ENCODE measurements around the gene EVC.
"Not testable (repeated sequence)": the region's sequence is repeated elsewhere in the genome, so short reads cannot be mapped to it uniquely, and the experiment has no call there.

EVC gene

DNA sequence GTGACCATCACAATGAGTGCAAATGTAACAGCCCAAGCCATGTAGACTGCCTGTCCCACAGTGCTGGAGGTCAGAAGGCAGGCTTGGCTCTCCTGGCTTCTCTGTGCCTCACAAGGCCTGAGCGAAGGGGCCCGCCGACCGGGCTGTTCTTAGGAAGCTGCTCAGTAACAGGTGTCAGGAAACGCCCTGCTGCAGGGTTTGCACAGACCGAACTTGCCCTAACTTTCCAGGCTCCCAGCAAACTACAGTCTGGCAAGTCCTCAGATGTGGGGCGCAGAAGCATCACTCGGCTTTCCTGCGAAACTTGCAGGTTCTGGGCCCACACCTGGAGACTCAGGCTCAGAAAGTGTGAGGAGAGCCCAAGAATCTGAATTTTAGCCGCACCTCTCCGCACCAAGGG, 94.3 kb downstream of the EVC start:
- no peaks in the 10 kb centered on the region for H3K27me3 Mint-ChIP-seq
- H3K9me3 Mint-ChIP-seq = no peaks in the 10 kb centered on the region
- no peak for DNase-seq (ENCODE audit: low spot score in 2 of 2)
- no peak for ATAC-seq (ENCODE audit: low read depth)
- no peak overlapping the region for H3K27ac Mint-ChIP-seq
- H3K4me3 Mint-ChIP-seq = no peak overlapping the region
- no peaks in the 10 kb centered on the region for H3K4me1 Mint-ChIP-seq
- no peaks in the 10 kb centered on the region for H3K36me3 Mint-ChIP-seq

DNA sequence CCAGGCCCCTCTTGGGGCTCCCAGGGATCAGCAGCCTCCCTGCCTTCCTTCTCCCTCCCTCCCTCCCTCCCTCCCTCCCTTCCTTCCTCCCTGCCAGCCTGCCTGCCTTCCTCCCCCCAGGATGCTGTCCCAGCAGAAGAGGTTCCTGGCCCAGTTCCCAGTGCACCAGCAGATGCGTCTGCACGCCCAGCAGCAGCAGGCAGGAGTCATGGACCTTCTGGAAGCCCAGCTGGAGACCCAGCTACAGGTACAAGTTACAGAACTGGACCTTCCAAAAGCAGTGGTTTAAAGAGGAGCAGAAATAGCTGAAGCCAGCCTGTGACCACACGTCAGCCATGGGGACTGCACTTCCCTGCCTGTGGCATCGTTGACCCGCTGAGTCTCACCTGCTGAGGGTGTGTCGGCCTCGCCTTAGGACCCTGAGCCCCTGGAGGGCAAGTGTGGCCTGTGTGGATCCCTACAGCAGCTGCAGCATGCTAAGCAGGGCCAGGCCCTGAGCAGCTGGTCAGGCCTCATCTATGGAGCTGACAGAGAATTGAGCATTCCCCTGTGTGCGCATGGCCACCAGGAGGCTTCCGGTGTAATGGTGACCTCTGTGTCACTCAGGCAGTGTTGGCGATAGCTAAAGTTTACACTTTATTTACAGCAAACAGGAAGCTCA, 97.2 kb downstream of the EVC start:
- ATAC-seq (ENCODE audit: low read depth) (no peak), DNase-seq (ENCODE audit: low spot score in 2 of 2) (no peak)
- Mint-ChIP-seq H3K4me1 (no peaks in the 10 kb centered on the region), H3K27me3 (no peaks in the 10 kb centered on the region), H3K27ac (no peak overlapping the region), H3K36me3 (no peaks in the 10 kb centered on the region), H3K9me3 (peaks cover 3% of the 10 kb centered on the region), H3K4me3 (no peak overlapping the region)

DNA sequence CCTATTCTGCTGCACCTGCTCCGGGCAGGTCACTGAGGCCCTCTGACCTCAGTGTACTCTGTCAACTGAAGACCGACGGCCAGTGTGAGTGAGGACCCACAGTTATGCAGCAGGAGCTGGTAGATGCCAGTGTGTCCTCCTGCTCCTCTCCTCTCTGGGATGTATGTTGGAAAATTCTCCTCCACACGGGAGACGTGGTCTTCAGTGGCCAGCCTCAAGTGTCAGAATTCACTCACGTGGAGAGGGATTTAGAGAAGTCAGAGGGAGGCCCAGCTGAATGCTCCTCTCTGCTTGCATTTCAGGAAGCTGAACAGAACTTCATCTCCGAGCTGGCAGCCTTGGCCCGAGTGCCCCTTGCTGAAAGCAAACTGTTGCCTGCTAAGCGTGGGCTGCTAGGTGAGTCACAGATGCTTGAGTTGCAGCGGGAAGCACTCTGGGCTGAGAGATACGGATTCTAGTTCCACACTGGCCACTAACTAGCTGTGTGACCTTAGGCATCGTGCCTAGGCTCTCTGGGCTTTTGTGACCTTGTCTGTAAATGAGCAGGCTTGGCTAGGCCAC, 98.3 kb downstream of the EVC start:
- ATAC-seq (ENCODE audit: low read depth) (no peak), DNase-seq (ENCODE audit: low spot score in 2 of 2) (no peak)
- Mint-ChIP-seq H3K4me3 (no peak overlapping the region), H3K9me3 (peaks cover 3% of the 10 kb centered on the region), H3K27ac (no peak overlapping the region), H3K4me1 (no peaks in the 10 kb centered on the region), H3K36me3 (no peaks in the 10 kb centered on the region), H3K27me3 (peaks cover 2% of the 10 kb centered on the region)

DNA sequence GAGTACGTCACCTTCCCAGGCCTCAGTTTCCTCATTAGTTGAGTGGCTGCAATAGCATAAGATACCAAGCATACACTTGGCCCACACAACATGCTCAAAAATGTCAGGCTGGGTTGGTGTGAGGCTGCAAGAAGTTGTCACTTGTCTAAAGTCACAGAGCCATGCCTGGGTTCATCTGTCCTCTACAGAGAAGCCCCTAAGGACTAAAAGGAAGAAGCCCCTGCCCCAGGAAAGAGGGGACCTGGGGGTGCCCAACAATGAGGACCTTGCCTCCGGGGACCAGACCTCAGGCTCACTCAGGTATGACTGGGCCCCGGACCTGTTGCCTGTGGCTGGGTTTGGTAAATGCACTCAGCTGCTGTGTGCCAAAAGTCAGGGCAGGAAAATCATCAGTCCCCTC, 99.2 kb downstream of the EVC start:
- no peaks in the 10 kb centered on the region for H3K36me3 Mint-ChIP-seq

DNA sequence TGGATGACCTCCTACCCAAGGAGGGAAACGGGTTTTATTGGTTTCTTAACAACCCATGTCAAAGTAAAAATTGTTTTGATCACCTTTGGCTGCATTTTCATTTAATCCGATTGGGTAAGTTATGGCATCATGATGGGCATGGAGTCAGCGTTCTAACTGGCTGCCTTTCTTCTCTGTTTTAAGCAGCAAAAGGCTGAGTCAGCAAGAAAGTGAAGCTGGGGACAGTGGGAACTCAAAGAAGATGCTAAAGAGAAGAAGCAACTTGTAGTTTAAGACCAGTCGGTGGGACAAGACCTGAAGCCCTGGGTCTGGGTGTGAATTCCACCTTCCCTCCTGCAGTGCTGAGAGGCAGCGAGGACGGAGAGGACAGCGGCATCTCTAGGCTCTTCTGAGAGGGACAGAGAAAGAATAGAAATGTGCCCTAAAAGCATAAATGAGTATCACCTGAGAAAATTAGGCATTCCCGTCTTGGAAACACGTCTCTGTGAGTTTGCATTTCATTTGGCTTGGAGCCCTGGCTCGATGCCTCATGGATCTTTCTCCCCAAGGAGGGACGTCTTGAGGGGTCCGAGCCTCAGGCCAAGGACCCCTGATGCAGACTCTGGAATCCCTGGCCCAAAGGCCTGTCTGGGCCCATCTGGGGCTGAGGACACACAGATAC, 99.9 kb downstream of the EVC start:
- DNase-seq (ENCODE audit: low spot score in 2 of 2) = no peak
- H3K4me1 Mint-ChIP-seq = no peaks in the 10 kb centered on the region

More for the DNA sequence above, 99.2 kb downstream of the EVC start:
- Mint-ChIP-seq H3K4me3 (no peak overlapping the region), H3K27me3 (peaks cover 5% of the 10 kb centered on the region), H3K4me1 (no peaks in the 10 kb centered on the region), H3K9me3 (peaks cover 3% of the 10 kb centered on the region), H3K27ac (no peak overlapping the region)
- DNase-seq (ENCODE audit: low spot score in 2 of 2) (no peak), ATAC-seq (ENCODE audit: low read depth) (no peak)

DNA sequence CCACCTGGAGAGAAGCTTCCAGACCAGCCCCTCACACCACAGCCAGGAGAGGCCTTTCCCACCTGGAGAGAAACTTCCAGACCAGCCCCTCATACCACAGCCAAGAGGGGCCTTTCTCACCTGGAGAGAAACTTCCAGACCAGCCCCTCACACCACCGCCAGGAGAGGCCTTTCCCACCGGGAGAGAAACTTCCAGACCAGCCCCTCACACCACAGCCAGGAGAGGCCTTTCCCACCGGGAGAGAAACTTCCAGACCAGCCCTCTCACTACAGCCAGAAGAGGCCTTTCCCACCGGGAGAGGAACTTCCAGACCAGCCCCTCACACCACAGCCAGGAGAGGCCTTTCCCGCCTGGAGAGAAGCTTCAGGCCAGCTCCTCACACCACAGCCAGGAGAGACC, 101.1 kb downstream of the EVC start:
- H3K27me3 Mint-ChIP-seq; H3K4me1 Mint-ChIP-seq; ATAC-seq (ENCODE audit: low read depth); DNase-seq (ENCODE audit: low spot score in 2 of 2); H3K9me3 Mint-ChIP-seq; H3K36me3 Mint-ChIP-seq; H3K4me3 Mint-ChIP-seq; H3K27ac Mint-ChIP-seq: not testable (repeated sequence)

More for the DNA sequence above, 99.9 kb downstream of the EVC start:
- peaks cover 6% of the 10 kb centered on the region for H3K27me3 Mint-ChIP-seq
- no peak for ATAC-seq (ENCODE audit: low read depth)
- H3K4me3 Mint-ChIP-seq = no peak overlapping the region
- H3K27ac Mint-ChIP-seq = no peak overlapping the region
- no peaks in the 10 kb centered on the region for H3K36me3 Mint-ChIP-seq
- peaks cover 3% of the 10 kb centered on the region for H3K9me3 Mint-ChIP-seq

DNA sequence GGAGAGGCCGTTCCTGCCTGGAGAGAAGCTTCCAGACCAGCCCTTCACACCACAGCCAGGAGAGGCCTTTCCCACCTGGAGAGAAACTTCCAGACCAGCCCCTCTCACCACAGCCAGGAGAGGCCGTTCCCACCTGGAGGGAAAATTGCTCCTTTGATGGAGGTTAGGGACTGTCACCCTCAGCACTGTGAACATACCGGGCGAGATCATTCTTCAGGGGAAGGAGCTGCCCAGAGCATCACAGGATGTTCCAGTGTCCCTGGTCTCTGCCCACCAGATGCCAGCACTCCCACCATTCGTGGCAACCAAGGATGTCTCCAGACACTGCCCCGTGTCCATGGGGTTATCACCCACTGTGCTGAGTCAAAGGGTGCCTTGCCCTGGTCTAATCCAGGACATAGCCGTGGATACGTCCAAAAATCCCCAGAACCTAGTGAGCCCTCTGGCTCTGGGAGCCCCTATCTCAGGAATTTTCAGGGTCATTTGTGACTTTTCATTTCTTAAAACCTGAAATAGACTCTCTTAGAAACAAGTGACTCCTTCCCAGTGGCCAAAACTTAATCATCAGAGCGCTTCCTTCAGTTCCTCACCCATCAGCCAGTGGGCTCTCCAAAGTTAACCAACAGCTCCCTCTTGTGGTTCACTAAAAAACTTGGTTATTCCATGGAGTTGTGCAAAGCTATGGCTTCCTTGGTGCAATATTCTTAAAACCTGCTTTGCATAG, 101.7 kb downstream of the EVC start:
- peak; percentile 43 for ATAC-seq (ENCODE audit: low read depth)
- peak in 1 of 2 donors; percentile 28 for DNase-seq (ENCODE audit: low spot score in 2 of 2)

DNA sequence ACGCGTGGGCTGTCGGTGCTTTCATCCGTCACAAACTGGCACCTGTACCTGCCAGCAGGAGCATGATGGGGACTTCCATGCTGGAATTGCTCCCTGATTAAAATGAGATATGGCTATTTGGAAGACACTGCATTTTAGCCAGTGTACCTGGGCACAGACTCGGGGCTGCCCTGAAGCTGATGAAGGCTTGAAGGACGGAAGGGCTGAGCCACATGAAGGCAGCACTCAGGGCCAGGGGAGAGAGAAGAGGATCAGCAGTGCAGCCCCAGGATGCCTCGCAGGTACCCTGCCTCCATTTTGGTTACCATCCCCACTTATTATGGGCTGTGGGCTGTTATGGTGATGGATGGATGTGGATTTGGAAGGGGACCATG, 102.9 kb downstream of the EVC start:
- no peak for DNase-seq (ENCODE audit: low spot score in 2 of 2)
- no peak for ATAC-seq (ENCODE audit: low read depth)
- H3K27ac Mint-ChIP-seq = no peak overlapping the region
- no peak overlapping the region for H3K4me3 Mint-ChIP-seq
- H3K27me3 Mint-ChIP-seq = peaks cover 9% of the 10 kb centered on the region
- H3K9me3 Mint-ChIP-seq = peaks cover 3% of the 10 kb centered on the region
- no peaks in the 10 kb centered on the region for H3K4me1 Mint-ChIP-seq
- H3K36me3 Mint-ChIP-seq = no peaks in the 10 kb centered on the region

More for the DNA sequence above, 101.7 kb downstream of the EVC start:
- no peaks in the 10 kb centered on the region for H3K4me1 Mint-ChIP-seq
- peaks cover 3% of the 10 kb centered on the region for H3K9me3 Mint-ChIP-seq
- H3K4me3 Mint-ChIP-seq = no peak overlapping the region
- no peaks in the 10 kb centered on the region for H3K36me3 Mint-ChIP-seq
- H3K27me3 Mint-ChIP-seq = peaks cover 9% of the 10 kb centered on the region
- no peak overlapping the region for H3K27ac Mint-ChIP-seq

DNA sequence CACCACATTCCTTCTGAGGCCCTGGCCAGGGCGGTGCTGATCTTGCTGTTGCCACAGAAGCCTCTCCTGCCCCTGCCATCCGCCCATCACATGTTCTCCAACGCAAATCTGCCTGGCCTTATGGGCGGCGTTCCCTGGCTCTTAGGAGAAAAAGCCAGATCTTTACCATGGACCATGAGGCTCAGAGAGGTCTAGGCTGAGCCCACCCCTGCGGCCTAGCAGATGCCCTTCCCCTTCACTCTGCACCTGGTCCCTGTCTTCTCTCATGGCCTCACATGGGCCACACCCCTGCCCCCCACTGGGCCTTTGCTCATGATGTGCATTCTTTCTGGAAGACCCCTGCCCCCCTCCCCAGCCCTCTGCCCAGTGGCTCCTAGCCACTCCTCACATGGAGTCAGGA, 103.4 kb downstream of the EVC start:
- no peaks in the 10 kb centered on the region for H3K36me3 Mint-ChIP-seq
- H3K4me3 Mint-ChIP-seq = no peak overlapping the region
- H3K27me3 Mint-ChIP-seq = peaks cover 9% of the 10 kb centered on the region
- ATAC-seq (ENCODE audit: low read depth) (no peak), DNase-seq (ENCODE audit: low spot score in 2 of 2) (no peak)
- H3K4me1 Mint-ChIP-seq = no peaks in the 10 kb centered on the region
- H3K27ac Mint-ChIP-seq = no peak overlapping the region
- H3K9me3 Mint-ChIP-seq = peaks cover 3% of the 10 kb centered on the region

DNA sequence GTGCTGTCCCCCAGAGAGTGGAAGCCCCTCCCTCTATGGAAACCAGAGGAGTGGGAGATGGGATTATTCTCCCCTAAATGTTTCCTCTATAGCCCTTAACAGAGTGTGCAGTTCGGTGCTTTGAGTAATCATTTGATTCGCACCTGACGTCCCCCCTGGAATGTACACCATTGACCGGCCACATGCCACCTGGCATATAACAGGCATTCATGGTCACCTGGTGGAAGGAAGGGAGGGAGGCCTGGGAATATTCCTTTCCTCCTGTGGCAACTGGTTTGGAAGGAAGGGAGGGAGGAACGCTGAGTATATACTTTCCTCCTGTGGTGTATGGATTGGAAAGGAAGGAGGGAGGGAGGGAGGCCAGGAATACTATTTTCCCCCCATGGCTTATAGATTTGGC, 104.6 kb downstream of the EVC start:
- ATAC-seq (ENCODE audit: low read depth) (no peak), DNase-seq (ENCODE audit: low spot score in 2 of 2) (no peak)
- no peak overlapping the region for H3K4me3 Mint-ChIP-seq
- no peaks in the 10 kb centered on the region for H3K4me1 Mint-ChIP-seq
- H3K9me3 Mint-ChIP-seq = peaks cover 3% of the 10 kb centered on the region
- H3K36me3 Mint-ChIP-seq = no peaks in the 10 kb centered on the region
- H3K27ac Mint-ChIP-seq = no peak overlapping the region
- peaks cover 9% of the 10 kb centered on the region for H3K27me3 Mint-ChIP-seq

DNA sequence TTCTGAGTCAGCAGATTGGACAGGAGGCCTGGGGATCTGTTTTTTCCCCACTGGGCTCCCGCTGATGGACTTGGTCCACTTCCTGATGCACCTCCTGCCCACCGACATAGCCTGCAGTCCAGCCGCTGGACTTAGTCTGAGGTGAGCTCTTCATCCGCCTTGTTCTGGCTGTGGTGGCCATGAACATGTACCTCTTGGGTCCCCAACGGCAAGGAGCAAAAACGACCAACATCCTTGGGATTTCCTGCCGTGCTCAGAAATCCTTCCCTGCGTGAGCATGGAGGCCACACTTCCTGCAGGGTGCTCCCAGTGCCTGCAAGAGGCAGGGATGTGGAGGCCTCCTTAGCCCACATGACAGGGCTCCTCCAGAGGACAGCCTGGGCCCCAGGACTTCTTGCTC, 105.1 kb downstream of the EVC start:
- H3K9me3 Mint-ChIP-seq = no peaks in the 10 kb centered on the region

DNA sequence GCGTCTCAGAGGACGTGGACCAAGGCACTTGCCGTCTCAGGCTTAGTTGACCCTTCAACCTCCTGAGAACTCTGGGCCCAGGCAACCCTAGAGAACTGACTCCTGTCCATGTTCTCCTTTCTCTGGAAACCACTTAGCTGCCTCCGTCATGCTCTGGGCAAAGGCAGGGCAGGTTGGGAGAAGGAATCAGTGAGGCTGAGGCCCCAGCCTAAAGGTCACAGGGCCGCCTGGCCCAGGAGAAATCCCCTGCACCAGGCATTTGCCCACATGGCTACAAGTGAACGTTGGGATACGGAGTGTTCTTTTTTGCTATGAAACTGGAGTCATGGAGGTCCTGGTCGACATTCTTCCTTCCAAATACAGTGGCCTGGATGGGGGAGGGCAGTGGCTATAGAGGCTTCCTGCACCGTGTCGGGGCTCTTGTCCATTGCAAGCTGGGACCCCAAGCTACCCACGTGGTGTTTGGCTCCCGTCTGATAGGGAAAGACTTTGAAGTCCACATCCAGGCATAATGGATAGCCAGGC, 105.9 kb downstream of the EVC start:
- no peak for DNase-seq (ENCODE audit: low spot score in 2 of 2)
- peaks cover 9% of the 10 kb centered on the region for H3K27me3 Mint-ChIP-seq
- H3K36me3 Mint-ChIP-seq = no peaks in the 10 kb centered on the region

More for the DNA sequence above, 105.1 kb downstream of the EVC start:
- no peak for ATAC-seq (ENCODE audit: low read depth)
- Mint-ChIP-seq H3K4me1 (no peaks in the 10 kb centered on the region), H3K27me3 (peaks cover 9% of the 10 kb centered on the region), H3K36me3 (no peaks in the 10 kb centered on the region), H3K4me3 (no peak overlapping the region), H3K27ac (no peak overlapping the region)
- no peak for DNase-seq (ENCODE audit: low spot score in 2 of 2)

DNA sequence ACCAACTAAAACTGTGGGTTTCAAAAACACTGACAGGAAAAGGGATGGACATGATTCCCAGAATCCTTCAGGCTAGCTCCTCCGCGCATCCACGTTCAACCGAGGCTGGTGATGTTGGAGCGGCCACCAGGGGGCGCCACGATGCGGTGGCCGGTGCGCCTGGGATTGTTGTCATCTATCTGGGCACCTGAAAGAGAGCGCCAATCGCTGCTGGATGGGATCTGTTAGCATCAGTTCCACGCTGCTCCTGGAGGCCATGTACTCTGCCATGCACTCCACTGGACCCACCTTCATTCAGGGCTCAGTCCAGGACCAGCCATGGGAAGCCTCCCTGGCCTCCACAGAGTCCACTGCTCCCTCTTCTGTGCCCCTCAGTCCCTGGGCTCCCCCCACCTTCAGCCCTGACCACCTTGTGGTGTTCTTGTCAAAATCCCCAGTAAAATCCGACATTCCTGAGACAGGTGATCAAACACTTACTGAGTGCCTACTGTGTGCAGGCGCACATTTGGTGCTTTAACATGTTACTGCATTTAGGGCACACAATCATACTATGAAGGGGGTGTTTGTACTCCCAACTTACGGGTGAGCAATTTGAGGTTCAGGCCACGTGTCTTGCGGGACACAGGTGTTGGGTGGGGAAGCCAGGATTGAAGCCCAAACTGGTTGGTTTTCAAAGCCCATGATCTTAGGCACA, 110.8 kb downstream of the EVC start:
- H3K4me3 Mint-ChIP-seq = no peak overlapping the region
- H3K27ac Mint-ChIP-seq = no peak overlapping the region
- no peak for DNase-seq (ENCODE audit: low spot score in 2 of 2)
- no peaks in the 10 kb centered on the region for H3K4me1 Mint-ChIP-seq
- H3K27me3 Mint-ChIP-seq = peaks cover 2% of the 10 kb centered on the region
- no peak for ATAC-seq (ENCODE audit: low read depth)
- H3K36me3 Mint-ChIP-seq = no peaks in the 10 kb centered on the region
- H3K9me3 Mint-ChIP-seq = no peaks in the 10 kb centered on the region

More for the DNA sequence above, 105.9 kb downstream of the EVC start:
- no peak for ATAC-seq (ENCODE audit: low read depth)
- Mint-ChIP-seq H3K4me3 (no peak overlapping the region), H3K4me1 (no peaks in the 10 kb centered on the region), H3K27ac (no peak overlapping the region), H3K9me3 (no peaks in the 10 kb centered on the region)

DNA sequence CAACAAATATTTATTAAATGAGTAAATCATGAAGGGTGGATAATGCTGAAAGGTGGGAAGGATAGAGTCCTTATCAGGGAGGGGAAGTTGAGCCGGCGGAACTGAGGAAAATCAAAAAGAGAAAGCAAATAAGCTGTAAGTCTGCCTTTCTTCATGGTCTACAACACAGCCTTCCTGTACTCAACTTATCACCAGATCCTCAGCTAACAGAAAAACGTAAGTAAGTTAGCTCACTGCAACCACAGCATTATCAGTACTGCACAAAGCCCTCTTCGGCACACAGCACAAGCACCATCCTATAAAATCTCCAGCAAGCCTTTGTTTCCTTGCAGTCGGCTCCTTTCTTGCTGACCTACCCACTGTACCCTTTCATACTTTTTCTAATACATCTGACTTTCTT, 111.6 kb downstream of the EVC start:
- no peak for ATAC-seq (ENCODE audit: low read depth)
- no peak for DNase-seq (ENCODE audit: low spot score in 2 of 2)
- H3K4me3 Mint-ChIP-seq = no peak overlapping the region
- peaks cover 2% of the 10 kb centered on the region for H3K27me3 Mint-ChIP-seq
- H3K27ac Mint-ChIP-seq = no peak overlapping the region
- H3K36me3 Mint-ChIP-seq = no peaks in the 10 kb centered on the region
- no peaks in the 10 kb centered on the region for H3K4me1 Mint-ChIP-seq
- no peaks in the 10 kb centered on the region for H3K9me3 Mint-ChIP-seq
